Measurements from ENCODE around the gene ZNF416. TPM values are rescaled to one million over a fixed set of nuclear protein-coding genes. Genes with fewer than 3 reads are reported as not detected.

ZNF416 gene
- total and polyA plus RNA-seq, 2 of the 8 experiments (the other 6 are each of a cell fraction or from before 2014, with no cell fraction given) = 3.2 to 10.3 TPM

GRCh38 chr19:57537953-57538547 lies 40.7 kb downstream of the ZNF416 start:
- Histone ChIP-seq H2BK120ac (replicated peaks; ENCODE audit: low read depth, low read length) (no peak overlapping the region), H3K27ac (ENCODE audit: low read depth, low read length) (no peak overlapping the region), H3K4ac (replicated peaks; ENCODE audit: insufficient read length, low read depth, low read length) (no peak overlapping the region), H2AFZ (ENCODE audit: low read length) (no peak overlapping the region), H2BK12ac (ENCODE audit: low read depth, low read length) (no peak overlapping the region), H3K4me1 (replicated peaks in 1 of 4; ENCODE audit: control insufficient read depth in 3 of 4, insufficient read depth in 4 of 4, low read length in 3 of 4) (no peaks in the 10 kb centered on the region), H3K27me3 (replicated peaks in 1 of 4; ENCODE audit: control insufficient read depth in 3 of 4, extremely low read depth in 1 of 4, insufficient read depth in 3 of 4, low read length in 3 of 4) (no peaks in the 10 kb centered on the region), H3K9me3 (ENCODE audit: insufficient read depth in 2 of 2, low read depth in 1 of 2, low read length in 1 of 2) (peaks cover 56 to 70% of the 10 kb centered on the region in 2 experiments), H4K8ac (ENCODE audit: extremely low read depth, insufficient read depth, low read length) (no peak overlapping the region), H3K4me3 (ENCODE audit: extremely low read depth in 1 of 4, insufficient read depth in 2 of 4, low read depth in 3 of 4, low read length in 4 of 4) (0 out of 8 replicates have a peak overlapping the region, but pooled peaks of 1 of the 4 experiments have one; percentile 0), H2AK5ac (ENCODE audit: low read depth, low read length) (no peak overlapping the region), H3K14ac (ENCODE audit: insufficient read length) (no peak overlapping the region), H3K9ac (replicated peaks in 1 of 4; ENCODE audit: extremely low read depth in 1 of 4, low read depth in 3 of 4, low read length in 3 of 4) (no peak overlapping the region), H3K23me2 (ENCODE audit: low read depth, low read length) (no peaks in the 10 kb centered on the region), H4K5ac (ENCODE audit: insufficient read length, low read depth, low read length) (no peak overlapping the region), H2BK20ac (ENCODE audit: low read length) (no peak overlapping the region), H3K56ac (replicated peaks; ENCODE audit: insufficient read length, low read depth, low read length) (no peak overlapping the region), H3K79me2 (ENCODE audit: control insufficient read depth in 1 of 2, insufficient read depth in 2 of 2, low read length in 2 of 2) (peaks cover 0 to 8% of the 10 kb centered on the region in 2 experiments; a peak in 1 of 4 replicates), H3K36me3 (ENCODE audit: control insufficient read depth in 2 of 4, insufficient read depth in 4 of 4, low read length in 3 of 4) (peaks cover 15 to 87% (median 57%) of the 10 kb centered on the region in 4 experiments), H2BK15ac (ENCODE audit: low read length) (no peak overlapping the region), H3K4me2 (ENCODE audit: insufficient read depth in 1 of 2, low read depth in 2 of 2, low read length in 2 of 2) (no peak overlapping the region), H3K79me1 (ENCODE audit: low read depth, low read length) (peaks cover 2% of the 10 kb centered on the region; the same call in 1 of the 2 replicates), H2BK5ac (ENCODE audit: low read depth, low read length) (no peak overlapping the region), H4K20me1 (replicated peaks in 1 of 2; ENCODE audit: control insufficient read depth in 1 of 2, insufficient read depth in 2 of 2, low read length in 2 of 2) (no peaks in the 10 kb centered on the region), H3K18ac (ENCODE audit: extremely low read depth, low read length) (no peak overlapping the region), H3K23ac (ENCODE audit: insufficient read length) (no peak overlapping the region), H4K91ac (replicated peaks; ENCODE audit: insufficient read length, low read length) (no peak overlapping the region)
- 99% methylated on average over 7 of the region's 7 CpGs; no CpG with 5 or more reads in 1 of the 2 experiments for WGBS, 2 experiments (ENCODE audit: extremely low coverage in 1 of 2, insufficient coverage in 1 of 2, insufficient read length in 1 of 2, insufficient replicate concordance in 2 of 2, low coverage in 1 of 2, low lambda C conversion rate in 2 of 2, missing lambda C conversion rate in 1 of 2)
- FAIRE-seq = no peak
- ChIA-PET POLR2A (ENCODE audit: partially characterized antibody) (no interaction called here), CTCF (ENCODE audit: partially characterized antibody) (no interaction called here)
- no peak for DNase-seq (ENCODE audit: low read depth in 1 of 2, low spot score in 2 of 2)
- TF ChIP-seq ZNF274 (IDR thresholded peaks at IDR 0.05; ENCODE audit: borderline replicate concordance, extremely low read depth, low read length) (peak; percentile 58; the same call in 1 of the 2 replicates), KDM1A (IDR thresholded peaks at IDR 0.05; ENCODE audit: borderline replicate concordance, low read length) (no peak)
